GM12892 (cell line): ENCODE measurements around the gene OR52B6.

Experiments
- POLR2A ChIP-seq: IDR thresholded peaks from 2 replicates; pipeline ENCODE4 v1.6.1; 2011; ENCODE audit warnings: low read depth, low read length, control low read depth
- POLR2AphosphoS5 ChIP-seq: IDR thresholded peaks from 2 replicates; pipeline ENCODE4 v1.6.1; 2011; ENCODE audit warnings: low read depth, low read length, control low read depth
- TAF1 ChIP-seq: IDR thresholded peaks from 2 replicates; pipeline ENCODE4 v1.6.1; 2011; ENCODE audit warnings: low read depth, mild to moderate bottlenecking, control low read depth, low read length, borderline replicate concordance

DNA sequence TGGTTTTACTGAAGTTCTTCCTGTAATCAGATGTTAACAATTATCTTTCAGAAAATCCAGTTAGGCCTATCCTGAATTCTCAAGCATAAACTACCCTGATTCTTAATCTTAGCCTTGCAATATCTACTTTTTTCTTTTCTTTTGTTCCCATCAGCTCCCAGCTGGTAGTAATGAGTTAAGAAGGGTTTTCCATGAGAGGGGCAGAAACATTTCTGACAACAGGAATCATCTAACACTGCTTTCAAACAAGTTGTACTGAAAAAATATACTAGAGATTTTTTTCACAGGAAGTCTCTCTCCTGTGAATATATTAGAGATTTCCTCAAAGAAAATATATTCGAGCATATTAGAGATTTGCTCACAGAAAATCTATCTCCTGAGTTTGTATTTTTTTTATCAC lies 12.5 kb downstream of the OR52B6 start:
- TF ChIP-seq POLR2A, result no peak
- TF ChIP-seq POLR2AphosphoS5, result no peak
- no peak for TF ChIP-seq TAF1
